Epithelial cell of proximal tubule (primary cell): ENCODE measurements around the gene CDC37. TPM values are rescaled to one million over a fixed set of nuclear protein-coding genes. Genes with fewer than 3 reads are reported as not detected.

Experiments used
- DNase-seq: peaks from one replicate; pipeline ENCODE4 v3.0.0-alpha.2; 2011; ENCODE audit warnings: low read depth
- H3K4me3 ChIP-seq: 2 replicates; pipeline ENCODE4 v1.5.1; 2011; ENCODE audit warnings: low read depth, mild to moderate bottlenecking, low read length
- CTCF ChIP-seq: conservative IDR thresholded peaks from 2 replicates; pipeline ENCODE4 v1.5.1; 2012; ENCODE audit warnings: low read depth, mild to moderate bottlenecking, low read length
- total RNA-seq: library from RNA; depleted of rRNA; stranded (reverse); fragments of >200 nt; gene quantifications from 2 replicates; pipeline ENCODE4 v1.2.3, GENCODE V29; 2015

CDC37 gene
- total RNA-seq, 1 donor from 2014 or later: 155 TPM

- no peak for TF ChIP-seq CTCF
- H3K4me3 ChIP-seq: no peak overlapping the region
- DNase-seq: no peak
Measured at GRCh38 chr19:10427169-10427568, 23.8 kb upstream of the CDC37 start.

GRCh38 chr19:10424011-10424637 is 20.8 kb upstream of the CDC37 start:
- TF ChIP-seq CTCF: peak; percentile 72
- H3K4me3 ChIP-seq: peak overlapping the region; percentile 33
- DNase-seq: no peak

- TF ChIP-seq CTCF: no peak
- H3K4me3 ChIP-seq: no peak overlapping the region
- DNase-seq: no peak
Measured at GRCh38 chr19:10422846-10423245, 19.5 kb upstream of the CDC37 start.

GRCh38 chr19:10422046-10422461 is 18.7 kb upstream of the CDC37 start:
- no peak for TF ChIP-seq CTCF

GRCh38 chr19:10421240-10422045 is 18.1 kb upstream of the CDC37 start:
- H3K4me3 ChIP-seq: no peak overlapping the region
- TF ChIP-seq CTCF: no peak
- no peak for DNase-seq

More at GRCh38 chr19:10422046-10422461, 18.7 kb upstream of the CDC37 start:
- H3K4me3 ChIP-seq: no peak overlapping the region
- no peak for DNase-seq

- no peak for DNase-seq
- TF ChIP-seq CTCF: peak; percentile 48
Measured at GRCh38 chr19:10420444-10421239, 17.3 kb upstream of the CDC37 start, which contains the start of gene PDE4A. TSS of gene PDE4A (plus strand) at chr19:10420538. CDS start at chr19:10420765, 227 bp downstream.

More at GRCh38 chr19:10420444-10421239, 17.3 kb upstream of the CDC37 start, which contains the start of gene PDE4A:
- peak within 1 kb of the TSS; percentile 33 for H3K4me3 ChIP-seq
